NCI-H1417 (cell line): ENCODE data around the gene SLC6A1.

Source experiments
- DNase-seq, 3 experiments: peaks; one replicate each; lab custom pipeline; 2025; lab: John Stamatoyannopoulos, UW

SLC6A1 gene

DNA sequence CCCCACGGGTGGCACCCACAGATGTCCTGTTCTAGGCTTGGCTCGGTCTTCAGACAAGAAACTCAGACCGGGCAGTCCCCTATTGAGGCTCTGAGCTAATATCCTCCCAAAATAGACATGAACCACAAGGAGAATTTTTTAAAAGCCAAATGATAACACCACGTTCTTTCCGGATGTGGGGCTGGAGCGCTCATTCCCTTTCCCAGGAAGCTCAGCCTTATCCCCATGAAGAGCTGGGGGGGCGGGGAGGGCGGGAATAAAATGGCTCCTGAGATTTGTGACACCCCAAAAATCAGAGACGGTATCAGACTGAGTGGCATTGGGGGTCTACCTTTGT is 1.1 kb downstream of the SLC6A1 start:
- DNase-seq = no peak

DNA sequence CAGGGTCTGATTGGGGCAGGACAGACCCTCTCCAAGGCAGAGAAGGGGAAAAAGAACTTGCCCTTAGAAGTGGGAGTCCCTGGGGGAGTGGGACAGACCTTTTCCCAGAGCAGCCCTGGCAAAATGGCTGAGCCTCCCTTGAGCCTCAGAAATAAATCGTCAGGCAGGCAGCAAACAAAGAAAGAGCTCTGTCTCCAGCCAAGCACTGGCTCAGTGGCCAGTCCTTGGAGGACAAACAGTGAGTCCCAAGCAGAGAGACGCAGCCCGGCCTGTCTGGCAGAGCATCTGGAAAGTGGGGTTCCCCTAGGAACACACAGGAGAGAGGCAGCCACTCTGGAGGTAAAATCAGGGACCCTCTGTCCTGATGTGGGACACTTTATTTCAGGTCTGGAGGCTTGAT is 1.8 kb downstream of the SLC6A1 start:
- DNase-seq = no peak

DNA sequence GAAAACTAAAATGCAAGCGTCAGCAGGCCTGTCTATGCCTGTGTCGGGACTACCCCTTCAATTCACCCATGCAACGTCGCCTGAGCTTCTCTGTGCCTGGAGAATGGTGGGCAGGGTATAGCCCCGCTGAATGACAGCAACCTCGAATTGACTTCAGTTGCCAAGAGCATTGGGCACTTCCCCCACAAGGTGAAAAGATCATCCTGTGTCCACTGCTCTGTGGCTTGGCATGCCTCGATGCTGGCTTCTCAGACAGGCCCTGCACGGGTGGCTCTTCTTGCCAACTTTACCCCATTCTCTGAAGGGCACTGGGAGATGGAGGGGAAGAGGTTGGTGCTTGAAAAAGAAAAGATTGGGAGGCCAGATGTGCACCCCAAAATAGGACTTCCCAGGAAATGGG is 3.3 kb downstream of the SLC6A1 start:
- no peak for DNase-seq

DNA sequence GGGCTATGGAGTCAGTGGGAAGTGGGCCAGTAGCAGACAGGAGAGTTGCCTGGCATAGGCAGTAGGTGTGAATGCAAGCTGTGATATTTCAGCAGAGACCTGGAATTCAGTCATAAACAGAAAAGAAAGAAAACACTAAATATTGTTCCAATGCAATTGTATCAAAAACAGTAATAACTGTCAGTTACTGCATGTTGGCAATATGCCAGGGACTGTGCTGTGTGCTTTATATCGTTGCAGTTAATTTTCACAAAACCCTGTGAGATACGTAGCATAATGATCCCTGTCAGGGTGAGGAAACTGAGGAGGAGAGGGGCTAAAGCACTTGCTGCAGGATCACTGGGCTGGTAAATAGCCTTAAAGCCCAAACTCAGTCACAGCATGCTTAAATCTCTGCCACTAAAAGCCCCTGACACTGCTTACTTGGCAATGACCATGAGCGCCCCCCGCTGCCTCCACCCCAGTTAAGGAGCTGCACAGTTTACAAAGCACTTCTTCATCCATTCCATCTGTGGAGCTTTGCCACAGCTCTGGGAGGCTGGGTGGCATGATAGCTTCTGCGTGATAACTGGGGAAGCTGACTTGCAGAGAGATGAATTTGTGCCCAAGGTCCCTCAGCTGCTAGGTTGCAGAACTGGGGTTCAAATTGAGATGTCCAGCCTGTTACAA is 3.9 kb downstream of the SLC6A1 start:
- peak in 1 of 3 experiments; percentile 1 for DNase-seq

DNA sequence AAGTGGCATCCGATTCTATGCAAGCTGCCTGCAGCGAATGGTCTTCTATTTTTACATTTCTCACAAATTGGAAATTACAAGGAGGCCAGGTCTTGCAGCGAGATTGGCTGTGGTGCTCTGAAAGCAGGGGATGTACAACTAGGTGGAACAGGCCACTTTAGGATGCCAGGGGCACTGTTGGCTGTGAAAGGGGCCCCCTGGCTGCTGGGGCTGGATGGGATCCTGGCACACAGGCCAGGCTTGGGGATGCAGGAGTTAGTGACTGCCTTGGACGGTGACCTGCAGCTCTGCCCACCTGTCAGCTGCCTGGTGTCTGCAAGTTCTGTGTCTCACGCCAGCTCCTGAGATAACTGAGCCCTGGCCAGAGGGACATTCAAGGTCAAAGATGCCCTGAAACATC is 4.6 kb downstream of the SLC6A1 start:
- DNase-seq = no peak

DNA sequence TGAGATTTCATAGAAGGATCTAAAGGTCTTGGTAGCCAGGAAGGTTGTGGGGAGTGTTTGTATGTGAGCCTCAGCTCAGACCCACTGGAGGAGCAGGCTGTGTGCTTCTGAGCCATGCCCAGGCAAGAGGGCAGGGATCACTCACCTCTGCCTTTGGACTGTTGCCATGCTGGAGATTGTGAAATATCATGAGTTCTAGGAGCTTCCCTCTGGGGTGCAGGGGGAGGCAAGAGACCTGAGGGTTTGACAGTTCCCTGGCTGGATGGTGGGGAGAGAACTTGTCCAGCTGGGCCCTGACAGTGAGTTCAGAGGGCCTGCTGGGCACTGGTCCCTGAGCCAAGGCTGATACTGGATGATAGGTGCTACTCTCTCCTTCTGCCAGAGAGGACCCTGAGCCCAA is 6.0 kb downstream of the SLC6A1 start:
- no peak for DNase-seq

DNA sequence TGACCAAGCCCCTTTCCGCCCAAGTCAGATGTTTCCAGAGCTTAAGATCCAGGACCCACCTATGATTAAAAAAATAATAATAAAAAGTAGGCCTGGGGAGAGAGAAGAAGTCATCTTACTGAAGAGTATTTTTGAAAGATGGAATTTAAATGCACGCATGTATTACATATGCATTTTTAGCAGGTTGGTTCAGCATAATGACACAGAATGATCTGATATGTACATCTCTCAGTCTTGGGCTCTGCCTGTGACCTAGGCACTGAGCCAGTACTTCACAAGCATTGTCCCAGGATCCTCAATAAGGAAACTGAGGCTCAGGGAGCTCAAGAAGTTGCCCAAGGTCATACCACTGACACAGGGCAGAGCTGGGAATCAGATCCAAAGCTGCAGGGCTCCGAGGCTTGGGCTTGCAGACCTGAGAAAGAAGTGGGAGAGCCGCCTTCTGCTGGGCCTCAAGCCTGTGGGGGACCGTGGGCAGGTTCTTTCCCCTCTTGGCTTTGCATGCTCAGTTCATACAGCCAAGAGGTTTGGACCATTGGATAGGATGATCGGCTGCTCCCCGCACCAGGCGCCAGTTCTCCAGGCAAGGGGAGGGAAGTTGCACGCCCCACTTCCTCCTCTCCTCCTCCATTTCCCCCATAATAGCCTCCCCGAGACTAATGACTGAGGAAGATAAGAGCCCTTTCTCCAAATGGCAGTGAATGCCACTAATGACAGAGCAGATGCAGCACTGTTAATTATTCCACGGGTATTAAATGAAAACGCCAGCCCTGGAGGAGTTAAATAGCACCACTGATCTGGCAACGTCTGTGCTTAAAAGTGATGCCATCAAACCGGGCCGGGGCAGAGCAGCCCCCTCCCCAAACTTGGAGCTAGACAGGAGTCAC is 6.9 kb downstream of the SLC6A1 start:
- DNase-seq = peak in 1 of 3 experiments; percentile 8

DNA sequence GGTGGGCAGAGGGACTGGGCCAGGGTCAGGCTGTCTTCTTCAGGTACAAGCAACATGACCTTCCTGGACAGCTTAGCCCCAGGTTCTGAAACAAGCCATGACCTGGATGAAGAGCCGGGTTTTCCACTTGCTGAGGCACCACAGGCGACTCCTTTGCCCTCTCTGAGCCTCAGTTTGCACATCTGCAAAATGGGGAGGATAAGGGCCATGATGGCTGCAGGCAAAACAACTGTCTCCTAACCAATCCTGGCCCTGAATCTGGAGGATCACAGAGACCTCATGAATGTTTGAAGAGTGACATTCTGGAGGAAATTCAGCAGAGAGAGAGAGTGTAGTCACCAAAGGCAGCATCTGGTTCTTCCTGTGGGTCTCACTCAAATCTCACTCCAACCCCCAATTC is 8.0 kb downstream of the SLC6A1 start:
- DNase-seq = no peak

DNA sequence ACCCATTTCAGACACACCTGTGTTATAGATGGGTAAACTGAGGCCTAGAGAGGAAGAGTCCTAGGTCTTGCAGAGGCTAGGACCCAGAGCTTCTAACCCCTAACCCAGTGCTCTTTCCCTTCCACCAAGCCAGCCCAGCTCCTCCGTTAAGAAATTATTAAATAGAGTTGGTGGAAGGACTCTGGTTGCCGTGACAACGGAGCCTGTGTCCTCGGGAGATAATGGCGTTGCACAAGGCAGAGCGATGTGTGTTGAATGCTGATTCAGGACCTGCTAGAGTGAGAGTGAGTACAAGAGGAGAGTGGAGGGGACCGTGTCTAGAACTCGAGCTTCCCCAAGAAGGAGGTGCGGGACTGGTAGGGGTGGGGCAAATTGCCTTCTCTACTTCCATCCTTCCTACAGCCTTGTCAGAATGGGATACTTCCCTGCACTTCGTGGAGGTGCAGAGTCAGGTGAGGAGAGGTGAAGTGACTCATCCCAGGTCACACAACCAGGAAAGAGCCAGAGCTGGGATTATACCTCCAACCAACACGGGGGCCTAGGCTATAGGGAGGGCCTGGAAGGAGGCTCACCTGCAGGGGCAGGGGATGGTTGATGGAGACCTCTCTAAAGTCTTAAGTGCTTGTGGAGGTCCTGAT is 8.6 kb downstream of the SLC6A1 start:
- peak in 2 of 3 experiments; percentile 3 to 38 for DNase-seq

DNA sequence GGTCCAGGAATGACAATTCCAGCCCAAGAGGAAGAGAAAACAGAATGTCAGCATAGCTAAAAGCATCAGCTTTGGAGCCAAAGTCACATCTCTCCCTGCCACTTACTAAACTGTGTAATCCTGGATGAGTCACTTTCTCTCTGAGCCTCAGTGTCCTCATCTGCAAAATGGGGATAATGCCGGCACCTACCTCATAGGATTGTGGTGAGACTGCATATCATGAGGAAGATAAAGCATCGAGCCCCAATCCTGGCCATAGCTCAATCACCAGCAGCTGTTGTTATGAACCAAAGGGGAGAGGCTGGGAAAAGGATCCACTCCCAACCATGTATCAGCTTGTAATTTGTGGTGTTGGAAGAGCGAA is 9.1 kb downstream of the SLC6A1 start:
- DNase-seq = no peak

DNA sequence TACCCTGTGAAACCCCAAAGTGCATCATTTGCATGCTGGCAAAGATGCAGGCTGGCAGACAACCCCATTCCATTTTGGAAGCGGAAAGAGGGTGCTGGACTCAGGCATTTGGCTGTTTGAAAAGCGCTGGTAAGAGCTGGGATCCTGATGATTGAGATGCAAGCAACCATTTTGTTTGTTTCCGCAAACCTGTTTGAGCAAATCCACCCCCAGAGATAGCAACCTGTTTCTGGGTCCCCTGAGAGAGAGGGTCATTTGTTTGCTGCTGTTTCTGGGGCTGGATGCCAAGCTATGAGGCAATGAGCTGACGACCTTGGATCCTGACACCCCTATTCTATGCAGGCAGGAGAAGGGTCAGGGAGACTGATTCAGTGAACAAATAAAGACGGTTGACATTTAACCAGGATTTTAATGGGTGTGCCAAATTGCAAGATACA is 9.8 kb downstream of the SLC6A1 start:
- DNase-seq = no peak

DNA sequence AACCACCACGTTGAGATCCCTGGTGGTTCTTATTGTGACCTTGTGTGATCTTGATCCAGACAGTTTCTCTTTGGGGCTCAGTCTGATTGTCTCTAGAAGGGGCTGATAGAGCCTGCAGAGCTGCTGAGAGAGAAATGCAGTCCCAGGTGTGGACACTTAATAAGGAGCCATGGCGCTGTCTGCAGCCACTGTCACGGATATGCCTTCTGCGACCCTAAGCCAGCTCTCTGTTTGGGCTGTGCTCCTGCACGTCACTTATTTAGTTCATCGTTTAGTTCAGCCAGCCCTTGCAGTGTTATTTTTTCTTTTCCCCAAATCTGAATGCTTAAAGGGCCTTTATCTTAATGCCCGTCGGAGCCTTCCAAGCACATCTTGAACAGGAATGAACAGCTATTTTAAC is 12.0 kb downstream of the SLC6A1 start:
- DNase-seq = no peak

DNA sequence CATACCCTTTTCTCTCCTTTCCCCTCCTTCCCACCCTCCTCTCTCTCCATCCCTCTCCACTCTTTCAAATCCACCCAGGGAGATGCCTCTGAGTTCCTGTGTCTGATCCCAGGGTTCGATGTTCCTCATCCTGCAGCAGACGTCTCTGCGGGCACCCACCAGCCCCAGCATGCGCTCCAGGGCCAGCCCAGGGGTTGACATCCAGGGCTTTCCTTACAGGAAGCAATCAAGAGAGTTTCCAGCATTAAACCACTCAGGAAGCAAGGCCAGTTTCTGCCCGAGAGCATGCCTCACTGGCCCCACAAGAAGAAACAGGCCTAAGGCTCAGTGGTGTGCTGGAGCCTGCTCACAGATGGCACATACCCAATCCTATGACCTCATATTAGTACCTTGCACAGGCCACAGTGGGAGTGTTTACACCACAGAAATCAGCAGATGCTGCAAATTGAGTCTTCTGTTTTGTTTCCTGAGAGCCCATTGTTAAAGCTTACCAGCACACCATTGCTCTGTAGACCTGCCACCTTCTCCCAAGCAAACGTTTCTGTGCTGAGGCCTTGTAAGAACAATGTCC is 13.2 kb downstream of the SLC6A1 start:
- DNase-seq = no peak

DNA sequence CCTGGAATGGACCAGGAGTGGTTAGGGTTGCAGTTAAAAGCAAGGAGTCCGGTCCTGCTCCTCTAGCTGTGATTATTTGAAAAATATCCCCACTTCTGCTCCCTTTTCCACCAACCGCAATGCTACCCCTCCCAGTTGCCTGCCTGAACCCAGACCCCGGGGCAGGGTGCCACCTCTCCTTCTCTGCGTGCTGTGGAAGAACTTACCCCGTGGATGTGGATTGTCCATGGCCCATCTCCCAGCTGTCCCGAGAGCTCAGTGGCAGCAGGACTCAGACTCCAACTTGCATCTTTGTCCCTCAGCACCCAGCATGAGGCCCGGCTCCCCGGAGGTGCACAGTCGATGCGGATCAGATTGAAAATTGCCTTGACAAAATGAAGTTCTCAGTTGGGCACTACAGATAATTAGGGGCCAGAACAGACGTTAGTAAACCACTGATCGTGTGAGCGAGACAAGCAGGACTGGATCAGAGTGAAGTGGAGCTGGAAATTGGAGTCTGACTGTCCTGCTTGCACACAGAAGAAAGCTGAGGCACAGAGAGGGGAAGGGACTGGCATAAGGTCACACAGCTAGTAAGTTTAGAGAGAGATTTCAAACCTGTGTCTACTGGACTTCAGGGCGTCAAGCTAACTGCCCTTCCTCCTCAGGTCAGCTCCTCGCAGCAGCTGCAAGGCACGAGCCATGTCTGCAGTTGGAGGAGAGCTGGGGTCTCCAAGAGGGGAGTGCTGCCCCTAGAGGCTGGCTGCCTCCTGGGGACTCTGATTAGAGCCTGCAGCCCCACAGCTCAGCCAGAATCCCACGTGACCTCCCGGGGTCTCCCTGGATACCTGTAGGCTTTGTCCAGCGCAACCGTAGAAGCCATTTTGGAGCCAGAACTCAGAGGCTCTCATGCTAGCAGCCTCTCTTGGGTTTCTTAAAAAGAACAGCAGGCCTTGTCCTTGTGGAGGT is 14.7 kb downstream of the SLC6A1 start:
- no peak for DNase-seq

DNA sequence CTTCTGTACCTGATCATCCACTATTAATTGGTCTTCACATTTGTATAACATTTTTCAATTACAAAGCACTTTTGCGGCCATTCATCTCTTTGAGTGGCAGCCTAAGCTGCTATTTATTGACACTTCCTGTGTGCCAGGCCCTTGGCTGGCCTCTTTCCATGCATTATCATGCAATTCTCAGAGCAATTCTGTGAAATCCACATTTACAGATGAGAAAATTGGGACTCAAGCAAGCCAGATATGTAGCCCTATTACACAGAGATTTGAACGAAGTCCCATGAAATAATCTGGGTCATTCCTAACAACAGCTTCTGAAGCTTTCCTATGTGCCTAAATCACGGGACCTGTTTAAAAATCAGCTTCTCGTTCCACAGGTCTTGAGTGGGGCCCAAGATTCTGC is 17.4 kb downstream of the SLC6A1 start:
- peak in 1 of 3 experiments; percentile 33 for DNase-seq

DNA sequence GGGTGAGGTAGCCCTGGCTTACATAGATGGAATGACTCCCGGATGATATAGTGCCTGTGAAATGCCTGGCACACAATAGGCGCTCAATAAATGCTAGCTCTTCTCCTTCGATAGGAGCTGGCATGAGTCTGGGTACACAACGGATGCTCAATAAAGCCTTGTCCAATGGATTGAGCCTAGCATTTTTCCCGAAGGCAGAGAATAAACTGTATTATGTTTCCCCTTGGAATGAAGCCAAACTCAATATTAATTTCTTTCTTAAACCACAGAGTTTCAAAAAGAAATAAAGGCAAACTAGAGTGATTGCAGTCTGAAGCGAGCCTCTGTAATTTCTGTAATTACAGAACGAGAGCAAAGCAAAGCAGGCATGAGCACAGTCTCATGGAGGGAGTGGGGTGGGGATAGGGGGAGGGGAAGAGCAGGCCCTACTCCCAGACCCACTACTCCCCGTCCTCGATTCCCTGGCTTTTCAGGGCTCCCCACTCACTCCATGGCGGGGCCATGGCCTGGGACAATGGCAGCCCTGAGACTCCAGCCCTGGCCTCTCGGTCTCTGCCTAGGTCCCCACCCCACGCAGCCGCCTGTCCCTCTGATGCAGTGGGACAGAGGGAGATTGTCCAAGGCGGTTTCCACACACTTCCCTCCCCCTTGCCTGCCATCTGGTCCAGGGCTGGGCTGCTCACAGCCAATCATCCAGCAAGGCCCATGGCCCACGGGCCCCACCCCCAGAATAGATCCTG is 18.0 kb downstream of the SLC6A1 start:
- DNase-seq = no peak

DNA sequence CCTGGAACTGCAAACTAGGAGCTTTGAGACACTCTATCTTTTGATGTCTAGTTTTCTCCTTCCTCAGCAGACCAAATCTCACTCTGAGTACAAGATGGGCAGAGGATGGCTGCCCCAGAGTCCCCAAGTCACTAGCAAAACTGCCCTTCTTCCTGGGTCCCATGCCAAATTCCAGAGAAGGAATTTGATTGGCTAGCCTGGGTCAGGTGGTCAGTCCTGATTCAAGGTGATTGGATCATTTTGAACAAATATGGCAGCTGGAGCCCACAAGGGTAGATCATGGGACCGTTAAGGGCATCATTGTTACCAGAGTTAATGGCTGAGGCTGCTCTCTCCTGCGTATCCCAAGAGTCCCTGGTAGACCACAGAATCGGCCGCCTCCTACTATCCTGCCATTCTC is 21.7 kb downstream of the SLC6A1 start:
- DNase-seq = no peak

DNA sequence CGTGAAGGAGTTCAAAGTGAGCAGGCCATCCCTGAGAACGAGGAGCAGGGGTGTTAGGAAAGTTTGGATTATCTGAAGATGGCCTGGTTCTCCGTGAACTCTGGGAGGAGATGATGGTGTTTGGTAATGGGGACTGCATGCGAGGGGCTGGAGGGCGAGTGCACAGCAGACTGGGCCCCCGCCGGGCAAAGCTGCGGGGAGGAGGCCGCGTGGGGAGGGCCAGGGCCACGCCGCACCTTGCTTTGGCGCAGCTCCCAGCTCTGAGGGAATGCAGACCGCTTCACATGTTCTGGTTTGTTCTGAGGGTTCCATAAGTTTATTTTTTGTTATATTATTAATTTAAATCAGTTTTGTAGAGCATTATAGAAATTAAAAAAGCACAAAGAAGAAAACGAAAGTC is 22.2 kb downstream of the SLC6A1 start:
- DNase-seq = no peak

DNA sequence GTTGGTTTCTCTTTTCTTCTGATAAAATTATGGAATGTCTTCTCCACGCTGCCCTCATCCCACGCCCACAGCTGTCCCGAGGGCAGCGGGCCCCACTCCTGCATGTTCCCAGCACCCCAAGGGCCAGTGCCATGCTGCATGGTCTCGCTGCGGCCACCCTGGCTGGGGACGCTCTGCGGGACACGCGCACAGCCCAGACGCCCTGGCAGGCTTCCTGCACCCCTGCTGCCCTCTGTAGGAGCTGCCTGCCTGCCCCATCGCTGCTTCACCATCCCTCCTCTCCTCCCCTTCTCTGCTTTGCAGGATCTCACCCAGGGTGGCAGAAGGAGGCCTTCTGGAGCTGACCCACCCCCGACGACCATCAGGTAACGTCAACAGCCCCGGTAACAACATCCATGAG is 22.8 kb downstream of the SLC6A1 start:
- DNase-seq = no peak

DNA sequence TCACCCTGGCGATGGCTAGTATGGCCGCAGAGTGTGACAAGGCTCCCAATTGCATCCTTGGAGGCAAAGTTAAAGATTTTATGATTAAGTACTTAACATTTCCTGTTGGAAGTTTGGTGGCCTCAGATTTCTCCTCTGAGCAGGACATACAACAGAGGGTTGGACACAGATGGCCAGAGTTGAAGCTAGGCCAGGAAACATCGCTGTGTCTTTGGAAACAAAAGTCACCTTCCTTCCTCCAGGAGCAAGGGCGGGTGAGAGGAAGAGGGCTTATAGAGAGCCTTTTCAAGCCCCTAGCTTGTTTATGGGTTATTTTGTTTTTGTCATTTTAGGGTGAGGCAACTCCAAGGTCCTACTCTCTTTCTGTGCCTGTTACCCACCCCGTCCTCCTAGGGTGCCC is 24.2 kb downstream of the SLC6A1 start:
- DNase-seq = no peak
